GM18868 (cell line): ENCODE data around the gene BCO1.

Source experiments
- ATAC-seq: cut with Tn5 transposase; IDR thresholded peaks from one replicate; pipeline ENCODE4 v1.9.1; 2021; ENCODE audit warnings: mild to moderate bottlenecking, moderate library complexity; ENCODE audit not compliant: unreplicated experiment

The BCO1 gene

DNA sequence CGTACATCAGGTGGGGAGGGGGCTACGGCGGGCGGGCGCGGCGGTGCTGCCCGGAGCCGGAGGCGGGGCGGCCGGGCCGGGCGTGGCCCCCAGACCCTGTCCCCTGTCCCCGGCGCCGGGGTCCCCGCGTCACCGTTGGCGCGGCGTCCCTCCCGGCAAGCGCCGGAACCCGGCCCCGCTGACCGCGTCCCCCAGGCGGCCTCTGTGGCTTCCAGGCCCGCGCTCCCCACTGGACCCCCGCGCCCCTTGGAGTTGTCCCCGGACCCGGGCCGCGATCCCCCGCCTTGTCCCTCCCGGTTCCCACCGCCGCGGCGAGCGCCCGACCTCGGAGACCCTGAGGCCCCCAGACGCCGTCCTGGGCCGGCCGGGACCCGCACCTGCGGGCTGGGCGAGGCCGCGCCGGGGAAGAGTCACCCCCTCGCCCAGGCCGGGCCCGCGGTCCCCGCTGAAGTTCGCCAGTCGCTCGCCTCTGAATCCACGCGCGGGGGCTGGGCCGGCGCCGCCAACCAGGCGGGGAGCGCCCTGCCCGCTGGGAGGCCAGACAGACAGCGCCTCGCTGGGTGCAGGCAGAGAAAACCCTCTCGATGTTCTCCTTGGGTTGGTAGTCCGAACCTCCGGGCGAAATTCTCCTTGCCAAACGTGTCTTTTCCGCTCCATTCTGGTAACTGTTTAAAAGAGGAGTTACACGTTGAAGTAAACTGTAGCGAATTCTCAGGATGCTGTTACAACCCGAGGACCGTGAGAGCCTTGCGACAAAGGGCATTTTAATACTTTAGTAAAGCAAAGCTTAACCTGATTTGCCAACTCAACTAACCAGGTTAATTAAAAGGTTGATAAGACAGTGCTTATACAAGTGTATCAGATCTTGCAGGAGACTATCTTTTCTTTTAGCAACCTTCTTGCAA is 77.0 kb downstream of the BCO1 start:
- peak; percentile 37 for ATAC-seq

DNA sequence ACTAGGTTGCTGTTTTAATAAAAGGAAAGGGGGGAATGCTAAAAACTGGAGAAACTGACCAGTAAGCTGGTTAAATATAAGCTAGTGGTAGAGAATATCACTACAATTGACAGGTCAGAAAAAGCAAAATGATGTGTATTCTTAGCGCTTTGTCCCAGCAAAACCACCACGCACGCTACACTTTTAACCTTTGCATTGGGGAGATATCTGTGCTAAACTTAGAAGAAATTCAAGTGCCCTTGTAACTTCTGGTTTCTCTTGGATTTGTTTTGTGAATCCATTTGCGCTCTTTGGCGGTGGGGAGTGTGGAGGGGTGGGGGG is 77.6 kb downstream of the BCO1 start:
- no peak for ATAC-seq

DNA sequence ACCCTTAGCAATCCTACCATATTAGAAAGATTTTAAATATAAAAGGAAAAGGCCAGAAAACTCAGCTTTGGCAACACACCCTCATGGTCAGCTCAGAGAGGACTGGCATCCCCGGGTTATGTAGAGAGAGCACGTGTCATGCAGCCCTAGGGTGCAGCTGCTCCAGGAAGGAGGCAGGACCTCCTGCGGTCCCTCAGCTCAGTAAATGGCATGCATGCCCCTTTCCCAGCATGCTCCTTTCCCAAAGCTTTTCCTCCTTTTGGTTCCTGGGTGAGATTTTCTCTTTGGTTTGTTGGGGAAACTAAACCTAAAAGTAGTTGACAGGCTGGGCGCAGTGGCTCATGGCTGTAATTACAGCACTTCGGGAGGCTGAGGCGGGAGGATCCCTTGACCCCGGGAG is 80.2 kb downstream of the BCO1 start:
- ATAC-seq: no peak

DNA sequence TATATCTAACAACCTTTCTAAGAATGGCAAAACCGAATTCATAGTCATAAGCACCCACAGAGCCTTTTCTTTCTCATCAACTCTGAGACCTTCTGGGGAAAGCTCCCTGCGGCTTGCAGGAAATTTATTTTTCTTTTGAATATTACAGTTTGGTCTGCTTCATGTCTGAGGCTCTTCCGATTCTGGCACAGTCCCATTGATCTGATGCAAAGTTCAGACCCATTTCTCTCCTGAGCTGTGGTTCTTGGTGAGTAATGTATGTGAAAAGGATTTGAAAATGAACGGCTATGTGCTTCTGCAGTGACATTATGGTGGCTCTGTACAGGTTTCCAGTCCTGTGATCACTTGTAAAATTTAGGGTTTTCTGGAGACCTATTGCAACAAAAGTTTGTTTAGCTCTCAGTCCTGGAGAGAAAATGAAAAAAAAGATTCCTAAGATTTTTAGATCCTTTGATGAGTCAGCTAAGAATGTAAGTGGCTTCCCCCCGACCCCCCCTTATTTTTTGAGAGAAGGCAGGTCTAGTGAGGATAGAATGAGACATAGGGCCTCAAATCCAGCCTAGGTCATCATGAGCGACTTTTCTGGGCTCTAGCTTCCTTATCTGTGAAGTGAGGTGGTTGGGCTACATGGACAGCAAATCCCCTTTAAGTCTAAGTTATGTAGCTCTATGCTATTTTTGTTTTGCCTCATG is 80.9 kb downstream of the BCO1 start:
- no peak for ATAC-seq

DNA sequence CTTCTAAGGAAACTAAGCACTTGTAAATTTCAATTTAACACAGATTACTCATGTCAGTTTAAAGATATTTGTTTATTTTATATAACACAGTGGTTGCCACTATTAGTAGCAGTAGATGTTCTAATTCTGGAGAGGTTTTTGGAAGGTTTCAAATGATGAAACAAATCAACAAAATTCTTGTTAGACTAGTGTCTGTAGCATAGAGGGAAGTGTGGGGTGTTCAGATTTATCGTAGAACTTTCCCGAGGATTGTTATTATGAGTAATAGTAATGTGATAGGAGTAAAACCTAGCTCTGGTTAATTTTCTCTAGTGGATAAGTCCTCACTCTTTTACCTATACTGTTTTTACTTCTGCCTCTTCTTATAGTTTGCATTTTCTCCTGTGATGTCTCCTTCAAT is 82.5 kb downstream of the BCO1 start:
- ATAC-seq: no peak

DNA sequence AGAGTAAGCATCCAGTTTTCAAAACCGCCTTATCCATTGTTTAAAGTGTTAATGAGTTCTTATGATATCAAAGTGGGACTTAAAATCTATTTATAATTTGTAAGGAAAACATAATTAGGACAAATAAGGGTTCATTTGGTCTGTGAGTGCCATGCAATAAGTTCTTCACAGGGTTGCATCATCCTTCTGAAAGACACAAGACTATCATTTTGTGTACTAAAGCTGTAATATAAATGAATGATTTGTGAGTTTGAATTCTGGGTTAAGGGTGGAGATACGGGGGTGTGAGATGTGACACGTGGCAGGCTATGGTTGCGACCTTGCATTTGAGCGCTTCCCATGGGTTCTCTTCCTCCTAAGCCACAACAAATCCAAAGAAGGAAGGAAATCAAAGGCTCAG is 83.0 kb downstream of the BCO1 start:
- ATAC-seq: no peak

DNA sequence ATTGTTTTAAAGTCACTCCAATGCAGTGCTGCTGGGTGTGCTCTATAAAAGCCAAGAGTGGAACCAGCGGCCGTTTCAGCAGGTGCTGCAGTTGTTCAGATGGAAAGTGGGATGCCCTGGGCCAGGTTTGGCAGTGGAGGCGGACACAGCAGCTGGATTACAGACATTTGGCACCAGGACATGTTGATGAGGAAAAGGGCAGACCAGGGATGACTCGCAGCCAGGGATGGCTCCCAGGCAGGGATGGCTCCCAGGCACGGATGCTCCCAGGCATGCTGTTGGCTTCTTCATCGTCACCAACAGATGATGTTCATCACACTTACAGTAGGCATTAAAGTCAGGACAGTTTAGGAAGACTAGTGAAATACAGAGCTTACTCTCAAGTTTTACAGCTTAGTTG is 86.3 kb downstream of the BCO1 start:
- ATAC-seq: no peak

DNA sequence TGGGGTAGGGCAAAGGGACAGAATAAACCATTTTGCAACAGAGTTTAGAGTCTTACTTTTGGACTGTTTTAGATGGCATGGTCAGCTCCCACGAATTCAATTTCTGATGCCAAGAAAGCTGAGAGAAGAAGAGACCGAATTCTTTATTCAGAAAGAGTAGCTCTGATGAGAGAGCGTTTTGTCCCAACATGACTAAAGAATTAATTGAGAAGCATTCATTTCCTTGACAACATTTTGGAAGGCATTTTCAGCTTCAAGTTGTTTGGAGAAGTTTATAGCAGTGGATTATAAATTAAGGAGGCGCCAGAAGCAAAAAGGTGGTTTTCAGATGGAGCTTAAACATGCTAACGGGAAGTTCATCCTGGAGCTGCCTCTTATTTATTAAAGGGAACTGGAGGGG is 88.5 kb downstream of the BCO1 start:
- ATAC-seq: no peak

DNA sequence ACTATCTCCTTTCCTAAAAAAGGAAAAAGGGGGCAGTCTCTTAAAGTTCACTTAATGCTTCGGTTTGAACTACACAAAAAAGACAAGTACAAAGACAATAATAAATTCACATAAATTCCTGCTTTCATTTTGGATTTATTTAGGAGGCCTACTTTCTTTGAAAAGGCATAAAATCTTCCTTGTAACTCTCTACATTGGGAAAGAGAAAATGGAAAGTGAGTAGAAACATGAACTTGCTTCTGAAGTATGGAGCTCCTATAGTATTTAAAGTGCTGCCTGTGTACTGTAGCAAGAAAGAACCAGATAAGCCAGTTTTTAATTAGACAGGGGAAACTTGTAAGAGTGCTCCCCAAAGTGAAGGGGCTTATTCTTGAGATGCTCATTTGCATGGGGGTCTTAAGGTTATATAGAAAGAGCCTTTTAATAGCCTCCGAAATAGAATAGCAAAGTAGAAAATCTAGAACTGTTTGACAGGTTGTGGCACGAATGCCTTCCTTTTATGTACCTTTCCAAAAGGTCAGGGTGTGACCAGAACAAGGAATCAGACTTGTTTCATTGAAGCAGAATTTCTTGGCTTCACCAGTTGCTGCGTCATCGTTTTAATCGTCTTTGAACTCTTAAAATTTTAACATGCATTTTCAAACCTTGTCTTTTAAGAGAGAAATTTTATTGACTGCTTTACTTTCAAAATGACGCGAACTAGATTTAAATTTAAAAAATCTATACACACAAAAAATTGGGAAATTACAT is 89.1 kb downstream of the BCO1 start:
- ATAC-seq: no peak

DNA sequence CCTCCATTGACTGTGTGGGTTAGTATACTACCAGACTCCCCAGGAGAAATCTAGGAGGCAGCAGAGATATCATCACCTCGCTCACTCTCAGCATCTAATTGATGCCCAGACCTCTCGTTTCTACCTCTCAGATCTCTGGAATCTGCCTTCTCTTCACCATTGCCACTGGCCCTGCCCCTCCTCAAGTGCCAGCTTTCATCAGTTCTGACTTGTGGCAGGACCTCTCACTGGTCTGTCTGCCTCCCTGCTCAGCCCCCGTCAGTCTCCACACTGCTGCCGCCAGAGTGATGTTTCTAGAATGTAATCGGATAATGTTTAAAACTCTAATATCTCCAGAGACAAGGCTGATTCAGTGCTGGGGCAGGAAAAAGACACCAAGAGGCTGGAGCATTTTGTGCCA is 91.5 kb downstream of the BCO1 start:
- ATAC-seq: no peak

DNA sequence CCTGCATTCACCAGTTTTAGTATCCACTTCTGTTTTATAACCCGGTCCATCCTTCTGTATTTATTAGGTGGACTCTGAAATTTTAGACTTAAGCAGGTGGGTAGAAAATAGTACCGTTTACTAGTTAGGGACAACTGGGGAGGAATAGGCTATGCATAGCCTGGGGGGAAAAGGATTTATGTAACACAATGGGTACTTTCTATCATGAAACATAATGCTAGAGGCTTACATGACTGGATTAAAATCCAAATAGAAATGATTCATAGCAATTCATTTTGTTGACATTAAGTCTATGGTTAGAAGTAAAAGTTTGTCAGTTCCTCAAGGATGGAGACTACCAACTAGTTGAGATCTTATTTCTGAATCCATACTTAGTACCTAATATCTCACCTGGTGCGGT is 94.9 kb downstream of the BCO1 start:
- ATAC-seq: no peak

DNA sequence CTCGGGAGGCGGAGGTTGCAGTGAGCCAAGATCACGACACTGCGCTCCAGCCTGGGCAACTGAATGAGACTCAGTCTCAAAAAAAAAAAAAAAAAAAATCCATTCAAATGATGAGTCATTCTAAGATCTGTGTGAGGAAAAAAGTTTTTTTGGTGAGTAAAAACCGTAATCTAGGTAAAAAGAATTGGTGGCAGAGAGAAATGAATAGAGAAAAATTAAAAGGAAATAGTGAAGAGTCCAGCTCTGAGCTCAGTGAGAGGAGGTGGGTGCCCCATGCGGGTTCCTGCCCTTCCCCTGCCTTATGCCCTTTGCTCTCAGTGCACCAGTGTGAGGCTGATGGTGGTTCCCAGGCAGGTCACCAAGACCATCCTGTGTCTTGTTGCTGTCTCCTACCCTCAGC is 97.2 kb downstream of the BCO1 start:
- no peak for ATAC-seq

DNA sequence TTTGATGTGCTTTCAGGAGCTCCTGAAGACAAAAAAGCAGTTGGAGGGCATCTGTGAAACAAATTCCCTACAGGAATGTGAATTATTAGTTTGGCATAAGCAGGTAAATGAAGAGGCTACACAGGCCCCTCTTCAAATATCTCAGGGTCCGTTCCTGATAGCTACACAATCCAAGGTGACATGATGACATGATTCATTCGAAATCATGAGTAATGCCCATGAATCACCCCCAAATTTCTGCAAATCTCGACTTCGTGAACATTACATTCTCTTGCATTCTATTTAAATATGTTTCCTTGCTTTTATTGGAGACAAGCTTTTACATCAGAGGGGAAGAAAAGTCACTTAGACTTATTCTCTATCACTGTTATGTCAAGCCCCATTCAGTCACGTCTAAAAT is 98.6 kb downstream of the BCO1 start:
- no peak for ATAC-seq
